ENCODE results near the gene JAML. TPM values are rescaled to one million over a fixed set of nuclear protein-coding genes. Genes with fewer than 3 reads are reported as not detected.

Gene JAML
- total RNA-seq, 1 experiment from 2014 or later, result 0.30 TPM

DNA sequence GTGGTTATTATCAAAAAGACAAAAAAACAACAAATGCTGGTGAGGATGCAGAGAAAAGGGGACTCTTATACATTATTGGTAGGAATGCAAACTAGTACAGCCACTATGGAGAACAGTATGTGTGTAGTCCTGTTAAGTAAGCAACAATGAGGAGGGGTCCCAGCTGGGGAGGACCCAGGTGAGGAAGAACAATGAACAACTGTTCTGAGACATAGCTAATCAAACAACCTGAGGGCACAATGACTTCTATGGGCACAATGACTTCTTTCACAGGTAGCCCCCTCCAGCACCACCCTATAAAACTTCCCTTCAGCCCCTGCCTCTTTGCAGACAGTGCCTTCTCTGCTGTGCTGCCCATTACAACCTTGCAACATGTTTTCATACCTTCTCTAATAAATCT, 5.6 kb downstream of the JAML start:
- POLR2A ChIA-PET, result no interaction called here
- BruUV-seq (replicated peaks), result no TSS peak
- intact Hi-C loops (cut with micrococcal nuclease), result no loop called here

DNA sequence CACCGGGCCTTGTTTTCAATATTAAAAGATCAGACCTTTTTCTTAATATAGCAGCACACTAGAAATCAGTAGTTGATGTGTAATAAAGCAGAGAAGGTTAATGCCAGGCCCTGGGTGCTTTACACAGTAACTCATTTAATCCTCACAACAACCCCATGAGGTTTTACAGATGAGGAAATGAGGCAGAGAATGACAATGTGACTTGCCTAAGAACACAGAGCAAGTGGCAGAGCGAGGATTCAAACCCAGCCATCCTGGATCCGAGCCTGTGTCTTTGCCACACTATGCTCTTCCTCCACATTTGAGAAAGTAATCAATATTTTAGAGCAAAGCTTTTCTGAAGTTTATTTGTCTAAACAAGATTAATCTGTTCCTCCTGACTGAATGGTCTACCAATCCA, 7.2 kb downstream of the JAML start:
- no peak overlapping the region for H3K9ac ChIP-seq (ENCODE audit: low read length)
- H2AFZ ChIP-seq (ENCODE audit: low read depth, low read length, poor library complexity, severe bottlenecking), result no peak overlapping the region
- H4K20me1 ChIP-seq (ENCODE audit: insufficient read depth), result no peaks in the 10 kb centered on the region
- ChIA-PET RAD21 (ENCODE audit: low non-redundant PET in 1 of 2, low total read pairs in 2 of 2, uncharacterized antibody in 2 of 2, unreplicated experiment in 2 of 2) (no interaction called here), POLR2A (no interaction called here), CTCF (no interaction called here)
- peaks cover 16% of the 10 kb centered on the region; the same call in 1 of the 2 replicates for H3K27me3 ChIP-seq (ENCODE audit: insufficient read depth, low read length)
- no peak overlapping the region for H3K27ac ChIP-seq (ENCODE audit: low read depth, low read length)
- intact Hi-C loops (cut with micrococcal nuclease), result no loop called here
- H3K4me2 ChIP-seq (ENCODE audit: low read length), result no peak overlapping the region
- BruUV-seq (replicated peaks), result no TSS peak
- H3K9me3 ChIP-seq (ENCODE audit: control insufficient read depth in 1 of 2, insufficient read depth in 1 of 2, low read depth in 1 of 2, low read length in 2 of 2), result no peaks in the 10 kb centered on the region
- no peaks in the 10 kb centered on the region for H3K4me1 ChIP-seq (ENCODE audit: control insufficient read depth in 1 of 2, insufficient read depth in 2 of 2, low read length in 2 of 2)
- DNase-seq (ENCODE audit: low read depth, low spot score), result no peak
- H3K36me3 ChIP-seq (ENCODE audit: control insufficient read depth in 1 of 2, insufficient read depth in 2 of 2, low read length in 2 of 2), result no peaks in the 10 kb centered on the region
- no peak overlapping the region for H3K4me3 ChIP-seq (replicated peaks in 1 of 2; ENCODE audit: low read depth in 1 of 2, low read length in 2 of 2)
- no peaks in the 10 kb centered on the region for H3K79me2 ChIP-seq (ENCODE audit: insufficient read depth, low read length)
- no peak for ATAC-seq
- TF ChIP-seq POLR2A (IDR thresholded peaks at IDR 0.05; ENCODE audit: borderline replicate concordance, extremely low read depth, insufficient read depth, insufficient read length) (no peak), EGR1 (IDR thresholded peaks at IDR 0.05; ENCODE audit: low read depth) (no peak), CEBPB (IDR thresholded peaks at IDR 0.05; ENCODE audit: low read depth) (no peak), ZNF274 (IDR thresholded peaks at IDR 0.05; ENCODE audit: low read depth, low read length) (no peak), SIN3A (IDR thresholded peaks at IDR 0.05; ENCODE audit: low read depth) (no peak), EZH2phosphoT487 (IDR thresholded peaks at IDR 0.05; ENCODE audit: borderline replicate concordance) (no peak), CBX3 (IDR thresholded peaks at IDR 0.05; ENCODE audit: low read depth) (no peak), YY1 (IDR thresholded peaks at IDR 0.05; ENCODE audit: extremely low read depth, insufficient replicate concordance, low read depth, low read length) (no peak), ZFX (IDR thresholded peaks at IDR 0.05) (no peak), JUND (IDR thresholded peaks at IDR 0.05) (no peak), POLR2AphosphoS5 (IDR thresholded peaks at IDR 0.05; ENCODE audit: low read depth, low read length) (no peak), TCF7L2 (IDR thresholded peaks at IDR 0.05; ENCODE audit: borderline replicate concordance, extremely low read depth, insufficient read depth, insufficient read length) (no peak)
- TF ChIP-seq, protein P1, sequence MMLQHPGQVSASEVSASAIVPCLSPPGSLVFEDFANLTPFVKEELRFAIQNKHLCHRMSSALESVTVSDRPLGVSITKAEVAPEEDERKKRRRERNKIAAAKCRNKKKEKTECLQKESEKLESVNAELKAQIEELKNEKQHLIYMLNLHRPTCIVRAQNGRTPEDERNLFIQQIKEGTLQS (IDR thresholded peaks at IDR 0.05), result no peak
- TF ChIP-seq, protein P2, sequence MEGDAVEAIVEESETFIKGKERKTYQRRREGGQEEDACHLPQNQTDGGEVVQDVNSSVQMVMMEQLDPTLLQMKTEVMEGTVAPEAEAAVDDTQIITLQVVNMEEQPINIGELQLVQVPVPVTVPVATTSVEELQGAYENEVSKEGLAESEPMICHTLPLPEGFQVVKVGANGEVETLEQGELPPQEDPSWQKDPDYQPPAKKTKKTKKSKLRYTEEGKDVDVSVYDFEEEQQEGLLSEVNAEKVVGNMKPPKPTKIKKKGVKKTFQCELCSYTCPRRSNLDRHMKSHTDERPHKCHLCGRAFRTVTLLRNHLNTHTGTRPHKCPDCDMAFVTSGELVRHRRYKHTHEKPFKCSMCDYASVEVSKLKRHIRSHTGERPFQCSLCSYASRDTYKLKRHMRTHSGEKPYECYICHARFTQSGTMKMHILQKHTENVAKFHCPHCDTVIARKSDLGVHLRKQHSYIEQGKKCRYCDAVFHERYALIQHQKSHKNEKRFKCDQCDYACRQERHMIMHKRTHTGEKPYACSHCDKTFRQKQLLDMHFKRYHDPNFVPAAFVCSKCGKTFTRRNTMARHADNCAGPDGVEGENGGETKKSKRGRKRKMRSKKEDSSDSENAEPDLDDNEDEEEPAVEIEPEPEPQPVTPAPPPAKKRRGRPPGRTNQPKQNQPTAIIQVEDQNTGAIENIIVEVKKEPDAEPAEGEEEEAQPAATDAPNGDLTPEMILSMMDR (IDR thresholded peaks at IDR 0.05 in 2 of 3, conservative IDR thresholded peaks at IDR 0.05 in 1 of 3; ENCODE audit: borderline replicate concordance in 1 of 3, insufficient read depth in 1 of 3, low read depth in 2 of 3, low read length in 2 of 3), result no peak
- H3K9me2 ChIP-seq (ENCODE audit: insufficient read depth), result no peaks in the 10 kb centered on the region

More for the DNA sequence above, 5.6 kb downstream of the JAML start:
- ATAC-seq (no peak), DNase-seq (ENCODE audit: low read depth, low spot score) (no peak)
- Histone ChIP-seq H3K9ac (ENCODE audit: low read length) (no peak overlapping the region), H2AFZ (ENCODE audit: low read depth, low read length, poor library complexity, severe bottlenecking) (no peak overlapping the region), H3K4me1 (ENCODE audit: control insufficient read depth in 1 of 2, insufficient read depth in 2 of 2, low read length in 2 of 2) (no peaks in the 10 kb centered on the region), H3K27me3 (ENCODE audit: insufficient read depth, low read length) (peaks cover 3% of the 10 kb centered on the region; the same call in 1 of the 2 replicates), H4K20me1 (ENCODE audit: insufficient read depth) (no peaks in the 10 kb centered on the region), H3K36me3 (ENCODE audit: control insufficient read depth in 1 of 2, insufficient read depth in 2 of 2, low read length in 2 of 2) (no peaks in the 10 kb centered on the region), H3K9me2 (ENCODE audit: insufficient read depth) (no peaks in the 10 kb centered on the region), H3K4me3 (replicated peaks in 1 of 2; ENCODE audit: low read depth in 1 of 2, low read length in 2 of 2) (no peak overlapping the region), H3K79me2 (ENCODE audit: insufficient read depth, low read length) (no peaks in the 10 kb centered on the region), H3K4me2 (ENCODE audit: low read length) (no peak overlapping the region), H3K9me3 (ENCODE audit: control insufficient read depth in 1 of 2, insufficient read depth in 1 of 2, low read depth in 1 of 2, low read length in 2 of 2) (no peaks in the 10 kb centered on the region), H3K27ac (ENCODE audit: low read depth, low read length) (no peak overlapping the region)
- TF ChIP-seq, protein P2 (IDR thresholded peaks at IDR 0.05 in 2 of 3, conservative IDR thresholded peaks at IDR 0.05 in 1 of 3; ENCODE audit: borderline replicate concordance in 1 of 3, insufficient read depth in 1 of 3, low read depth in 2 of 3, low read length in 2 of 3), result no peak
- no peak for TF ChIP-seq TCF7L2 (IDR thresholded peaks at IDR 0.05; ENCODE audit: borderline replicate concordance, extremely low read depth, insufficient read depth, insufficient read length)
- no peak for TF ChIP-seq SIN3A (IDR thresholded peaks at IDR 0.05; ENCODE audit: low read depth)
- no peak for TF ChIP-seq JUND (IDR thresholded peaks at IDR 0.05)
- RAD21 ChIA-PET (ENCODE audit: low non-redundant PET in 1 of 2, low total read pairs in 2 of 2, uncharacterized antibody in 2 of 2, unreplicated experiment in 2 of 2), result no interaction called here
- CTCF ChIA-PET, result no interaction called here
